ENCODE measurements around the gene FOXB1.

Gene FOXB1

GRCh38 chr15:60021589-60022378 lies 17.7 kb downstream of the FOXB1 start:
- DNase-seq, result no peak

GRCh38 chr15:60022379-60022741 lies 18.2 kb downstream of the FOXB1 start:
- DNase-seq, result no peak

- no peak for DNase-seq
Observed at GRCh38 chr15:60026555-60026954, 22.4 kb downstream of the FOXB1 start.

GRCh38 chr15:60035344-60035743 lies 31.2 kb downstream of the FOXB1 start:
- no peak for DNase-seq

- no peak for DNase-seq
Observed at GRCh38 chr15:60039316-60039715, 35.2 kb downstream of the FOXB1 start.

- DNase-seq, result no peak
Observed at GRCh38 chr15:60043744-60044435, 39.8 kb downstream of the FOXB1 start.

- peak; percentile 6 for DNase-seq
Observed at GRCh38 chr15:60044636-60045270, 40.6 kb downstream of the FOXB1 start.

GRCh38 chr15:60047701-60048100 lies 43.6 kb downstream of the FOXB1 start:
- DNase-seq, result no peak

GRCh38 chr15:60049948-60050347 lies 45.8 kb downstream of the FOXB1 start:
- no peak for DNase-seq

GRCh38 chr15:60052796-60053195 lies 48.7 kb downstream of the FOXB1 start:
- DNase-seq, result no peak

GRCh38 chr15:60054472-60054871 lies 50.4 kb downstream of the FOXB1 start:
- DNase-seq, result no peak

Measured in activated naive CD4-positive, alpha-beta T cell treated with Interleukin-2 at 50 U/mL for 16 hours (primary cell).